BE2C (cell line): ENCODE measurements around the gene RBM20.
"Not testable (repeated sequence)": the region's sequence is repeated elsewhere in the genome, so short reads cannot be mapped to it uniquely, and the experiment has no call there.

Source experiments
- DNase-seq: peaks from one replicate; pipeline ENCODE4 v3.0.0-alpha.2; 2020
- H3K27me3 ChIP-seq: fragments of 250-450 bp; sonication (Bioruptor Pico); 2 replicates; pipeline ENCODE4 v1.5.1; 2020; ENCODE audit warnings: mild to moderate bottlenecking
- H3K36me3 ChIP-seq: fragments of 250-450 bp; sonication (Bioruptor Pico); 2 replicates; pipeline ENCODE4 v1.5.1; 2020; ENCODE audit warnings: mild to moderate bottlenecking
- H3K4me1 ChIP-seq: fragments of 250-450 bp; sonication (Bioruptor Pico); 2 replicates; pipeline ENCODE4 v1.5.1; 2020
- H3K4me3 ChIP-seq: 2 replicates; pipeline ENCODE4 v1.5.1; 2011; ENCODE audit warnings: low read depth, low read length
- H3K9me3 ChIP-seq: fragments of 250-450 bp; sonication (Bioruptor Pico); 2 replicates; pipeline ENCODE4 v1.5.1; 2020
- CTCF ChIP-seq: IDR thresholded peaks from 2 replicates; pipeline ENCODE4 v1.5.1; 2012; ENCODE audit warnings: mild to moderate bottlenecking, low read depth, low read length

Gene RBM20

GRCh38 chr10:110862961-110863360, 218.8 kb downstream of the RBM20 start:
- H3K4me3 ChIP-seq, result no peak overlapping the region
- H3K36me3 ChIP-seq, result no peaks in the 10 kb centered on the region
- no peaks in the 10 kb centered on the region for H3K9me3 ChIP-seq
- peaks cover 19% of the 10 kb centered on the region for H3K4me1 ChIP-seq
- no peak for TF ChIP-seq CTCF
- no peaks in the 10 kb centered on the region for H3K27me3 ChIP-seq
- no peak for DNase-seq

- no peak for TF ChIP-seq CTCF
- no peaks in the 10 kb centered on the region for H3K27me3 ChIP-seq
- DNase-seq, result no peak
- H3K36me3 ChIP-seq, result no peaks in the 10 kb centered on the region
- no peak overlapping the region for H3K4me3 ChIP-seq
- H3K4me1 ChIP-seq, result peaks cover 15% of the 10 kb centered on the region
- no peaks in the 10 kb centered on the region for H3K9me3 ChIP-seq
Measured at GRCh38 chr10:110863361-110863760, 219.2 kb downstream of the RBM20 start.

- no peaks in the 10 kb centered on the region for H3K9me3 ChIP-seq
- H3K4me1 ChIP-seq, result peaks cover 13% of the 10 kb centered on the region
- DNase-seq, result no peak
- H3K4me3 ChIP-seq, result no peak overlapping the region
- H3K36me3 ChIP-seq, result no peaks in the 10 kb centered on the region
- TF ChIP-seq CTCF, result no peak
- no peaks in the 10 kb centered on the region for H3K27me3 ChIP-seq
Measured at GRCh38 chr10:110863956-110864355, 219.8 kb downstream of the RBM20 start.

- no peak for DNase-seq
- Histone ChIP-seq H3K36me3 (no peaks in the 10 kb centered on the region), H3K4me3 (no peak overlapping the region), H3K4me1 (peaks cover 12% of the 10 kb centered on the region), H3K27me3 (no peaks in the 10 kb centered on the region), H3K9me3 (no peaks in the 10 kb centered on the region)
- no peak for TF ChIP-seq CTCF
Measured at GRCh38 chr10:110864662-110865140, 220.6 kb downstream of the RBM20 start.

- TF ChIP-seq CTCF, result no peak
- no peaks in the 10 kb centered on the region for H3K9me3 ChIP-seq
- no peaks in the 10 kb centered on the region for H3K36me3 ChIP-seq
- peaks cover 8% of the 10 kb centered on the region; the same call in 1 of the 2 replicates for H3K4me1 ChIP-seq
- no peak overlapping the region for H3K4me3 ChIP-seq
- no peak for DNase-seq
- no peaks in the 10 kb centered on the region for H3K27me3 ChIP-seq
Measured at GRCh38 chr10:110865186-110865808, 221.2 kb downstream of the RBM20 start.

- H3K27me3 ChIP-seq, result no peaks in the 10 kb centered on the region
- no peak for TF ChIP-seq CTCF
- DNase-seq, result no peak
- no peaks in the 10 kb centered on the region for H3K36me3 ChIP-seq
- H3K4me3 ChIP-seq, result no peak overlapping the region
- H3K4me1 ChIP-seq, result peaks cover 12% of the 10 kb centered on the region
- H3K9me3 ChIP-seq, result no peaks in the 10 kb centered on the region
Measured at GRCh38 chr10:110865809-110866482, 221.8 kb downstream of the RBM20 start.

GRCh38 chr10:110867011-110867806, 223.1 kb downstream of the RBM20 start:
- not testable (repeated sequence) for DNase-seq, H3K4me3 ChIP-seq, H3K9me3 ChIP-seq, H3K36me3 ChIP-seq, H3K27me3 ChIP-seq
- peaks cover 16% of the 10 kb centered on the region for H3K4me1 ChIP-seq
